Amniotic stem cell (primary cell): ENCODE data around the gene DNM2.
"Not testable (repeated sequence)": the region's sequence is repeated elsewhere in the genome, so short reads cannot be mapped to it uniquely, and the experiment has no call there.

ENCODE experiments used
- DNase-seq: peaks from one replicate; lab custom pipeline; 2025; lab: John Stamatoyannopoulos, UW

Gene DNM2

GRCh38 chr19:10752913-10753704, 35.2 kb downstream of the DNM2 start:
- DNase-seq: no peak

GRCh38 chr19:10756371-10756770, 38.5 kb downstream of the DNM2 start:
- DNase-seq: no peak

- no peak for DNase-seq
These were observed 38.9 kb downstream of the DNM2 start for GRCh38 chr19:10756791-10757190.

GRCh38 chr19:10758050-10758449, 40.2 kb downstream of the DNM2 start:
- DNase-seq: not testable (repeated sequence)

- DNase-seq: no peak
These were observed 41.1 kb downstream of the DNM2 start for GRCh38 chr19:10758978-10759377.

- DNase-seq: no peak
These were observed 42.5 kb downstream of the DNM2 start for GRCh38 chr19:10760273-10760944.

- DNase-seq: no peak
These were observed 43.8 kb downstream of the DNM2 start for GRCh38 chr19:10761443-10762250.

GRCh38 chr19:10762656-10763055, 44.8 kb downstream of the DNM2 start:
- no peak for DNase-seq

GRCh38 chr19:10763411-10763810, 45.5 kb downstream of the DNM2 start:
- DNase-seq: no peak

GRCh38 chr19:10763828-10764339, 46.0 kb downstream of the DNM2 start:
- DNase-seq: no peak

GRCh38 chr19:10764340-10764894, 46.5 kb downstream of the DNM2 start:
- DNase-seq: no peak

- no peak for DNase-seq
These were observed 48.3 kb downstream of the DNM2 start for GRCh38 chr19:10766049-10766623.

- DNase-seq: no peak
These were observed 48.9 kb downstream of the DNM2 start for GRCh38 chr19:10766671-10767201.

GRCh38 chr19:10767726-10768125, 49.8 kb downstream of the DNM2 start:
- no peak for DNase-seq

GRCh38 chr19:10768369-10768768, 50.5 kb downstream of the DNM2 start:
- DNase-seq: no peak

- no peak for DNase-seq
These were observed 51.1 kb downstream of the DNM2 start for GRCh38 chr19:10768936-10769335.

- no peak for DNase-seq
These were observed 51.9 kb downstream of the DNM2 start for GRCh38 chr19:10769533-10770491.

- DNase-seq: no peak
These were observed 56.1 kb downstream of the DNM2 start for GRCh38 chr19:10773969-10774368.

GRCh38 chr19:10774893-10775292, 57.0 kb downstream of the DNM2 start:
- no peak for DNase-seq

- DNase-seq: no peak
These were observed 59.2 kb downstream of the DNM2 start for GRCh38 chr19:10776900-10777650.
